Measurements from ENCODE around the gene TMEM164.

TMEM164 gene

DNA sequence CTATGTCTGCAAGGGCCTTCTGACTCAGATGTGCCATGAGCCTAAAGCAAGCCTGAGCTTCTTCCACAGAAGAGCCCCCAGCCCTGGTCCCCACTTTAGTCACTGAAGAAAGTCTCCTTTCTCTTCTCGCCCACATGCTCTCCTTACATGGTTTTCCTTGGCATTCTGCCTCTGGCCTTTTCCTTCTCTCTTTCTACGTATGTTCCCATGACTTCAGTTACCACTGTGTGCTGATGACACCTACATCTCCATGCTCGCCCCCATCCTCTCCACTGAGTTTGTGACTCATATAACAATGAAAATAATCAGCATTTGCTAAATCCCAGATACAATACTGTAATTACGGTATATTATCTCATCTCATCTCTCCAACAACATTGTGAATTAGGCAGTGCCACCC is 165.7 kb downstream of the TMEM164 start:
- DNase-seq (ENCODE audit: low spot score) = no peak
- ChIA-PET CTCF (interaction anchor here (0.9 kb wide), 1 partner anchor 148 kb away, joined by 3 read pairs; no protein-coding TSS in a partner anchor), POLR2A (ENCODE audit: low non-redundant PET) (no interaction called here)
- no peak overlapping the region for H3K27ac ChIP-seq
- TF ChIP-seq, protein P1, sequence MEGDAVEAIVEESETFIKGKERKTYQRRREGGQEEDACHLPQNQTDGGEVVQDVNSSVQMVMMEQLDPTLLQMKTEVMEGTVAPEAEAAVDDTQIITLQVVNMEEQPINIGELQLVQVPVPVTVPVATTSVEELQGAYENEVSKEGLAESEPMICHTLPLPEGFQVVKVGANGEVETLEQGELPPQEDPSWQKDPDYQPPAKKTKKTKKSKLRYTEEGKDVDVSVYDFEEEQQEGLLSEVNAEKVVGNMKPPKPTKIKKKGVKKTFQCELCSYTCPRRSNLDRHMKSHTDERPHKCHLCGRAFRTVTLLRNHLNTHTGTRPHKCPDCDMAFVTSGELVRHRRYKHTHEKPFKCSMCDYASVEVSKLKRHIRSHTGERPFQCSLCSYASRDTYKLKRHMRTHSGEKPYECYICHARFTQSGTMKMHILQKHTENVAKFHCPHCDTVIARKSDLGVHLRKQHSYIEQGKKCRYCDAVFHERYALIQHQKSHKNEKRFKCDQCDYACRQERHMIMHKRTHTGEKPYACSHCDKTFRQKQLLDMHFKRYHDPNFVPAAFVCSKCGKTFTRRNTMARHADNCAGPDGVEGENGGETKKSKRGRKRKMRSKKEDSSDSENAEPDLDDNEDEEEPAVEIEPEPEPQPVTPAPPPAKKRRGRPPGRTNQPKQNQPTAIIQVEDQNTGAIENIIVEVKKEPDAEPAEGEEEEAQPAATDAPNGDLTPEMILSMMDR (conservative IDR thresholded peaks at IDR 0.05; ENCODE audit: low read depth) = no peak

DNA sequence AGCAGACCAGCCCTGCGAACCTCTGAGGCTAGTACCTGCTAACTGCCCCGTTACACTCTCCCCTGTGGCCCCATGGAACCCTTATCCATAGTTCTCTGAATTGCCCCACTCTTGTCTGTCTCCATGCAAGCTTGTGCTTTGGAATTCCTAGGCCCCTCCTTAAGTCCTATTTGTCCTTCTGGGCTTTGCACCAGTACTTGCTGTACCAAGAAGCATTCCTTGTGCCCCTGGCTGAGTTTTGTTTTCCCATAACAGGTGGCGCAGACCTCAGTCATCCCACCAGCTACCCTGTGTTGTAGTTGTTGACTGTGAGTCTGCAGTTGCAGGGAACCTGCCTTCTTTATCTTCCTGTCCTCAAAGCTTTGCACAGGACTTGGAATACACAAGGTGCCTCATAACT is 167.1 kb downstream of the TMEM164 start:
- POLR2A ChIA-PET (ENCODE audit: low non-redundant PET) = interaction anchor here (0.6 kb wide), 1 partner anchor 228 kb away, joined by 3 read pairs; no protein-coding TSS in a partner anchor
- TF ChIP-seq, protein P1 (conservative IDR thresholded peaks at IDR 0.05; ENCODE audit: low read depth) = no peak
- CTCF ChIA-PET = interaction anchor here (0.6 kb wide), 1 partner anchor 23 kb away, joined by 3 read pairs; no protein-coding TSS in a partner anchor

DNA sequence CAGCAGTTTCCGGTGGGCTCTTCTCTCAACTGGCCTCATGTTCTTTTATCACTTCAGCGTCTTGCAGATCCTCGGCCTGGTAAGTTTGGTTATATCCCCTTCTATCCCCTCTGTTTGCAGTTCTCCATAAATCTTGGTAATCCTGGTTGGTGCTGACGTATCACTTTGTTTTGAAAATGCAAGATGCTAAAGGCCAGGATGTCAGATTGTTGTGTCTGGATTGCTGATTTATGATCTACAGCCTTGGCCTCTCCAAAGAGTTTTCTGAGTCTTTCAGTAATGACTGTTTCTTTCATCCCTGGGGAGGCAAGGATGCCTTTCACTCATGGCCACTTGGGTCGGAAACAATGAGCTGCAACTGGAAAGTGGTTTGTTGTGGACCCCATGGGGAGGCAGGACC is 168.5 kb downstream of the TMEM164 start:
- TF ChIP-seq, protein P1 (conservative IDR thresholded peaks at IDR 0.05; ENCODE audit: low read depth) = no peak
- no peak for DNase-seq (ENCODE audit: low spot score)
- no peak overlapping the region for H3K27ac ChIP-seq
- ChIA-PET CTCF (interaction anchor here (0.6 to 0.7 kb wide), 2 partner anchors 8 to 33 kb away, joined by 3 to 4 read pairs; no protein-coding TSS in a partner anchor), POLR2A (ENCODE audit: low non-redundant PET) (no interaction called here)

More for the DNA sequence above, 167.1 kb downstream of the TMEM164 start:
- no peak overlapping the region for H3K27ac ChIP-seq
- DNase-seq (ENCODE audit: low spot score) = no peak

DNA sequence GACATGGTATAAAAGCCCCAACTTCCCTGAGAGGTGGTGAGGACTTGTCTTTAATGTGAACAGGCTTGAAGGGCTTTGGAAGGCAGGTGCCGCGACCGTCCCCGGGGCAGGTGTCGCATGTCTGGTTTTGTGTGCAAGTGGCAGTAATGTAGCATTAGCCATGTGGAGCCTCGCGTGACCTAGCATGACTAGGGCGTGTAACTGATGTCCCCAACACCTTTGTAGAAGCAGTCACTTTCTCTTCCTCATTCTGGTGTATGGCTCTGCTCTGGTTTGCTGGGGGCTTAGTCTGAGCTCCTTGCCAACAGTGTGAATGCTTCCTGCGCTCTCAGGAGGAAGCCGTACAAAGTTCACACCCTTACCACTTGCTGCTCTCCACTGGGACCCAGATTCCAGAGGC is 169.3 kb downstream of the TMEM164 start:
- POLR2A ChIA-PET (ENCODE audit: low non-redundant PET) = no interaction called here

DNA sequence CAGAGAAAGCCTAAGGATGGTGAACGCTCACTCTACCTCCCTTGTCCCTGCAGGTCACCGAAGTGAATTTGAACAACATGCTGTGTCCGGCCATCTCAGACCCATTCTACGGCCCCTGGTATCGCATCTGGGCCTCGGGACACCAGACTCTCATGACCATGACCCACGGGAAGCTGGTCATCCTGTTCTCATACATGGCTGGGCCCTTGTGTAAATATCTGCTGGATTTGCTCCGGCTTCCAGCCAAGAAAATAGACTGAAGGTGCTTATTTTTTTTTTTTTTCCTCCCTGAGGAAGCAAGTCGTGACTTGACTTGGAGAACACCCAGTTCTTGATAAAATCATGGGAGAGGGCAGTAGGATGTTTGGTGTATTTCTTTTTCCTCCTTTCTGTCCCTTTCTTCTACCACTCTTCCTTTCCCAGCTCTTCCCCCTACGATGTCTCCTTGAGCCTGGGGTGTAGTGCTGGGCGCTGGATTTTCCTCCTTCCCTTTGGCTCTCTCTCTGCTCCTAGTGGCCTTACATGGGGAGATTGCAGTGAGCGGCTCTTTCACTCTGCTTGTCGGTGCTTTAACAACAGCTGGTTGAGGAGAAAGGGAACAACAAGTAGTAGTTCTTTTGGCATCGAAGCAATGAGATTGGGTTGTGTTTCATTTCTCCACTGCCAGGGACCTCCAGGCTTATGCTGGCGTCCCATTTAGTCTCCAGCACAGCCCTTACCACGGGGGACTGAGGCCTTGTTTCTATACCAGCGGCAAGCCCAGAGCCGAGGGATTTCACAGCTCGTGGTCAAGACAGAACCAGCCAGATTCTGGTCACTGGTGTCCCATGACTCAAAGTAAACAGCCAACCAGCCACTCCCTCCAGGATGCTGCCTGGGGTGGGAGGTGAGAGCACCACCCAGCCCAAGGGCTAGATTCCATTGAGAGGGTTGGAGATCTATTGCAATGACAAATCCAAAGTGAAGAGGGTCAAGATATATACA is 170.6 kb downstream of the TMEM164 start:
- no peak for DNase-seq (ENCODE audit: low spot score)
- ChIA-PET POLR2A (ENCODE audit: low non-redundant PET) (no interaction called here), CTCF (interaction anchor here (0.6 to 0.7 kb wide), 2 partner anchors 11 to 226 kb away, joined by 3 read pairs; no protein-coding TSS in a partner anchor)
- peak overlapping the region; percentile 79 for H3K27ac ChIP-seq
- TF ChIP-seq, protein P1 (conservative IDR thresholded peaks at IDR 0.05; ENCODE audit: low read depth) = no peak

More for the DNA sequence above, 169.3 kb downstream of the TMEM164 start:
- CTCF ChIA-PET = interaction anchor here (0.6 to 0.7 kb wide), 2 partner anchors 9 to 32 kb away, joined by 3 to 4 read pairs; no protein-coding TSS in a partner anchor
- no peak for DNase-seq (ENCODE audit: low spot score)
- H3K27ac ChIP-seq = no peak overlapping the region; the same call in 1 of the 2 replicates
- TF ChIP-seq, protein P1 (conservative IDR thresholded peaks at IDR 0.05; ENCODE audit: low read depth) = no peak

DNA sequence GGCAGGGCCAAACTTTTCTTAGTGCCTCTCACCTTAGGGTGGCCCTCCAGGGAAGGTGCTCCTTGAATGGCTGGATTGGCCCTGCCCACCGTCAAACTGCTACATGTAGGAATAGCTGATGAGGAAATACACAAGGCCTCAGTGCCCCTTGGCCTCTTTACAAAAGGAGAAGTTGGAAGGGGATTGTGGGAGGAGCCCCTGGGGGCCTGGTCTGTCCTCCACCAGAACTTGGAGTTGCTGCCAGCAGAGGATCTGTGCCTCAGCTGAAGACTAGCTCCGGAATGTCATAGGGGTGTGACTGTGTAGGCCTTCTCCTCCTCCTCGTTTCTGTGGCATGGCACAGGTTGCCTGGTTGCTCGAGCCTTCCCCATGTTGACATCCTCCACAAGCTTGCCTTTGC is 172.2 kb downstream of the TMEM164 start:
- no peak overlapping the region for H3K27ac ChIP-seq
- CTCF ChIA-PET = no interaction called here
- TF ChIP-seq, protein P1 (conservative IDR thresholded peaks at IDR 0.05; ENCODE audit: low read depth) = no peak
- POLR2A ChIA-PET (ENCODE audit: low non-redundant PET) = no interaction called here
- no peak for DNase-seq (ENCODE audit: low spot score)

All from RWPE1 (cell line).